WTC11 (cell line): ENCODE data around the gene SENP3. TPM values are rescaled to one million over a fixed set of nuclear protein-coding genes. Genes with fewer than 3 reads are reported as not detected.

ENCODE experiments used
- ATAC-seq: fragments of 200-7000 bp; cut with Tn5 transposase; 2 replicates; pipeline ENCODE4 v1.10.0; 2021; ENCODE audit warnings: mild to moderate bottlenecking, moderate library complexity
- CTCF ChIA-PET: fragments of 300-600 bp; sonication (Branson Sonifier 250); formaldehyde crosslinking; loops from one replicate; lab custom pipeline; 2021; ENCODE audit warnings: antibody characterized with exemption; lab: Charles Lee
- POLR2A ChIA-PET: fragments of 350-600 bp; sonication (Branson Sonifier 250); formaldehyde crosslinking; loops from one replicate; lab custom pipeline; 2021; ENCODE audit warnings: antibody characterized with exemption; lab: Charles Lee
- DNase-seq: peaks from one replicate; pipeline ENCODE4 v3.0.0; 2021; ENCODE audit warnings: low spot score
- H3K27ac Mint-ChIP-seq: 2 replicates; pipeline ENCODE4 v1.8.0; 2021; ENCODE audit warnings: mixed read lengths
- H3K27me3 Mint-ChIP-seq: 2 replicates; pipeline ENCODE4 v1.8.0; 2021; ENCODE audit warnings: low read depth, mild to moderate bottlenecking, moderate library complexity, mixed read lengths
- H3K36me3 Mint-ChIP-seq: 2 replicates; pipeline ENCODE4 v1.8.0; 2021; ENCODE audit warnings: mixed read lengths
- H3K4me1 Mint-ChIP-seq: 2 replicates; pipeline ENCODE4 v1.8.0; 2022; ENCODE audit warnings: mixed read lengths
- H3K4me3 Mint-ChIP-seq: 2 replicates; pipeline ENCODE4 v1.8.0; 2021; ENCODE audit warnings: mild to moderate bottlenecking, moderate library complexity, mixed read lengths
- H3K9me3 Mint-ChIP-seq: 2 replicates; pipeline ENCODE4 v1.8.0; 2021; ENCODE audit warnings: mixed read lengths
- ATF1 ChIP-seq: sonication (generic); formaldehyde crosslinking; IDR thresholded peaks from 2 replicates; pipeline ENCODE4 v1.8.1; 2023; ENCODE audit warnings: mild to moderate bottlenecking, moderate library complexity, missing genetic modification reagents
- CDX4 ChIP-seq: fragments of 250-450 bp; sonication (Bioruptor Pico); IDR thresholded peaks from 2 replicates; pipeline ENCODE4 v1.9.0; 2021; ENCODE audit warnings: moderate library complexity, mild to moderate bottlenecking, inconsistent platforms, borderline replicate concordance
- CREB1 ChIP-seq: sonication (generic); formaldehyde crosslinking; IDR thresholded peaks from 2 replicates; pipeline ENCODE4 v1.8.0; 2023; ENCODE audit warnings: mild to moderate bottlenecking, missing genetic modification reagents
- CREM ChIP-seq: sonication (generic); formaldehyde crosslinking; IDR thresholded peaks from 2 replicates; pipeline ENCODE4 v1.8.1; 2022; ENCODE audit warnings: mild to moderate bottlenecking, missing genetic modification reagents, moderate library complexity
- ELF4 ChIP-seq: sonication (generic); formaldehyde crosslinking; IDR thresholded peaks from 2 replicates; pipeline ENCODE4 v1.8.1; 2022; ENCODE audit warnings: low read depth, mild to moderate bottlenecking, moderate library complexity, missing genetic modification reagents
- FOXK1 ChIP-seq: sonication (generic); formaldehyde crosslinking; IDR thresholded peaks from 2 replicates; pipeline ENCODE4 v1.8.0; 2022; ENCODE audit warnings: mild to moderate bottlenecking, moderate library complexity, missing genetic modification reagents
- FOXP4 ChIP-seq: sonication (generic); formaldehyde crosslinking; IDR thresholded peaks from 2 replicates; pipeline ENCODE4 v1.8.0; 2022; ENCODE audit warnings: mild to moderate bottlenecking, missing genetic modification reagents
- GRHL2 ChIP-seq: fragments of 250-450 bp; sonication (Bioruptor Pico); IDR thresholded peaks from 2 replicates; pipeline ENCODE4 v1.8.0; 2022; ENCODE audit warnings: mild to moderate bottlenecking, moderate library complexity; ENCODE audit not compliant: insufficient replicate concordance, severe bottlenecking
- HMGXB4 ChIP-seq: sonication (generic); formaldehyde crosslinking; IDR thresholded peaks from 2 replicates; pipeline ENCODE4 v1.8.1; 2023; ENCODE audit warnings: mild to moderate bottlenecking, moderate library complexity, missing genetic modification reagents
- MAX ChIP-seq: sonication (generic); formaldehyde crosslinking; IDR thresholded peaks from 2 replicates; pipeline ENCODE4 v1.8.0; 2022; ENCODE audit warnings: mild to moderate bottlenecking, missing genetic modification reagents
- TCF7 ChIP-seq: sonication (generic); formaldehyde crosslinking; IDR thresholded peaks from 2 replicates; pipeline ENCODE4 v1.8.0; 2022; ENCODE audit warnings: mild to moderate bottlenecking, low read depth, missing genetic modification reagents, moderate library complexity
- TEAD4 ChIP-seq: sonication (generic); formaldehyde crosslinking; IDR thresholded peaks from 2 replicates; pipeline ENCODE4 v1.8.0; 2022; ENCODE audit warnings: mild to moderate bottlenecking, missing genetic modification reagents
- TP53 ChIP-seq: sonication (generic); formaldehyde crosslinking; IDR thresholded peaks from 2 replicates; pipeline ENCODE4 v1.8.1; 2023; ENCODE audit warnings: mild to moderate bottlenecking, missing genetic modification reagents
- USF1 ChIP-seq: sonication (generic); formaldehyde crosslinking; IDR thresholded peaks from 2 replicates; pipeline ENCODE4 v1.8.0; 2022; ENCODE audit warnings: mild to moderate bottlenecking, missing genetic modification reagents
- ZNF121 ChIP-seq: sonication (generic); formaldehyde crosslinking; IDR thresholded peaks from 2 replicates; pipeline ENCODE4 v1.8.0; 2023; ENCODE audit warnings: missing genetic modification reagents
- ZNF281 ChIP-seq: sonication (generic); formaldehyde crosslinking; IDR thresholded peaks from 2 replicates; pipeline ENCODE4 v1.8.0; 2023; ENCODE audit warnings: mild to moderate bottlenecking, missing genetic modification reagents
- ZNF317 ChIP-seq: sonication (generic); formaldehyde crosslinking; IDR thresholded peaks from 2 replicates; pipeline ENCODE4 v1.8.1; 2023; ENCODE audit warnings: low read depth, mild to moderate bottlenecking, moderate library complexity, missing genetic modification reagents, borderline replicate concordance
- ZNF512 ChIP-seq: sonication (generic); formaldehyde crosslinking; IDR thresholded peaks from 2 replicates; pipeline ENCODE4 v1.8.1; 2022; ENCODE audit warnings: missing genetic modification reagents, borderline replicate concordance
- total RNA-seq: library from RNA; stranded (reverse); gene quantifications from 3 replicates; pipeline ENCODE4 v1.2.3, GENCODE V29; 2021

SENP3 gene
- total RNA-seq, 1 experiment from 2014 or later = 85.4 TPM

- DNase-seq (no peak), ATAC-seq (no peak)
- Mint-ChIP-seq H3K9me3 (peaks cover 13% of the 10 kb centered on the region), H3K27me3 (peaks cover 32% of the 10 kb centered on the region), H3K4me1 (no peaks in the 10 kb centered on the region), H3K36me3 (no peaks in the 10 kb centered on the region), H3K4me3 (no peak overlapping the region), H3K27ac (no peak overlapping the region)
- ChIA-PET CTCF (interaction anchor here (1.5 kb wide), 1 partner anchor 19 kb away, joined by 5 read pairs; no protein-coding TSS in a partner anchor), POLR2A (interaction anchor here (0.6 kb wide), 1 partner anchor 13 kb away, joined by 5 read pairs; no protein-coding TSS in a partner anchor)
- TF ChIP-seq ZNF317 (CRISPR knock-in tag) (no peak), CDX4 (no peak), MAX (no peak), ATF1 (CRISPR knock-in tag) (no peak), ELF4 (CRISPR knock-in tag) (no peak), TCF7 (CRISPR knock-in tag) (no peak), FOXP4 (CRISPR knock-in tag) (no peak)
Observed at GRCh38 chr17:7541074-7541621, 20.6 kb upstream of the SENP3 start.

GRCh38 chr17:7544911-7545310 is 16.8 kb upstream of the SENP3 start:
- CTCF ChIA-PET = interaction anchor here (2.4 kb wide), 1 partner anchor 15 kb away, joined by 13 read pairs; no protein-coding TSS in a partner anchor
- POLR2A ChIA-PET = no interaction called here
- Mint-ChIP-seq H3K4me1 (peaks cover 6% of the 10 kb centered on the region), H3K27me3 (peaks cover 31% of the 10 kb centered on the region), H3K4me3 (no peak overlapping the region), H3K36me3 (no peaks in the 10 kb centered on the region), H3K27ac (no peak overlapping the region), H3K9me3 (no peaks in the 10 kb centered on the region)
- ATAC-seq = no peak
- DNase-seq = no peak
- TF ChIP-seq ZNF281 (CRISPR knock-in tag) (no peak), ELF4 (CRISPR knock-in tag) (no peak), ZNF512 (no peak), TCF7 (CRISPR knock-in tag) (no peak)

- DNase-seq (peak; percentile 67), ATAC-seq (peak; percentile 74)
- Mint-ChIP-seq H3K36me3 (no peaks in the 10 kb centered on the region), H3K4me1 (peaks cover 6% of the 10 kb centered on the region), H3K4me3 (peak within 1 kb of the TSS; percentile 77)
- POLR2A ChIA-PET = interaction anchor here (0.6 to 1.5 kb wide), 3 partner anchors 12 to 267 kb away, joined by 3 to 6 read pairs (median 4); partner anchors contain the start of gene SLC2A4
- TF ChIP-seq HMGXB4 (CRISPR knock-in tag) (peak; percentile 44; the same call in 1 of the 2 replicates), GRHL2 (CRISPR knock-in tag) (no peak), ZNF121 (no peak), FOXK1 (CRISPR knock-in tag) (0 out of 2 replicates have a peak, but pooled peaks have one; percentile 56), USF1 (CRISPR knock-in tag) (0 out of 2 replicates have a peak, but pooled peaks have one; percentile 16), CREB1 (no peak), TP53 (CRISPR knock-in tag) (0 out of 2 replicates have a peak, but pooled peaks have one; percentile 17), CREM (no peak), TEAD4 (0 out of 2 replicates have a peak, but pooled peaks have one; percentile 18)
- TF ChIP-seq, all 79 proteins: peak for 5
- H3K27me3 Mint-ChIP-seq = peaks cover 12% of the 10 kb centered on the region
- no peaks in the 10 kb centered on the region for H3K9me3 Mint-ChIP-seq
- CTCF ChIA-PET = interaction anchor here (1.3 to 2.0 kb wide), 5 partner anchors 8 to 33 kb away, joined by 4 to 19 read pairs (median 6); partner anchors contain the start of gene TNFSF13
- peak within 1 kb of the TSS; percentile 37; the same call in 1 of the 2 replicates for H3K27ac Mint-ChIP-seq
Observed at GRCh38 chr17:7548585-7549400, 12.9 kb upstream of the SENP3 start, which contains the start of gene TNFSF12. Gene TNFSF12 (plus strand): TSS chr17:7549058. CDS start chr17:7549154, 96 bp downstream.
